ENCODE data around the gene ENTREP1.
"Not testable (repeated sequence)": the region's sequence is repeated elsewhere in the genome, so short reads cannot be mapped to it uniquely, and the experiment has no call there.

GRCh38 chr9:69306895-69307445 is 18.0 kb upstream of the ENTREP1 start:
- TF ChIP-seq CTCF (IDR thresholded peaks at IDR 0.05); POLR2AphosphoS5 (IDR thresholded peaks at IDR 0.05; ENCODE audit: low read depth, low read length); MXI1 (IDR thresholded peaks at IDR 0.05; ENCODE audit: low read depth, low read length); EP300 (IDR thresholded peaks at IDR 0.05; ENCODE audit: borderline replicate concordance in 1 of 2, low read depth in 1 of 2, low read length in 1 of 2); FOSL2 (IDR thresholded peaks at IDR 0.05; ENCODE audit: borderline replicate concordance, low read depth); USF2 (IDR thresholded peaks at IDR 0.05; ENCODE audit: borderline replicate concordance, low read depth, low read length); REST (IDR thresholded peaks at IDR 0.05; ENCODE audit: low read depth, low read length); MAX (IDR thresholded peaks at IDR 0.05; ENCODE audit: low read depth); RFX5 (IDR thresholded peaks at IDR 0.05; ENCODE audit: low read length); SMC3 (IDR thresholded peaks at IDR 0.05; ENCODE audit: low read depth, low read length); GATA2 (CRISPR knock-in tag; IDR thresholded peaks at IDR 0.05); RAD21 (IDR thresholded peaks at IDR 0.05; ENCODE audit: low read length): not testable (repeated sequence)
